Activated T-helper 1 cell treated with anti-CD3 and anti-CD28 coated beads, Interleukin-2, amount 50 U/mL, for 16 hours (primary cell): ENCODE measurements around the gene RNF220.

Experiments used
- DNase-seq, 2 donors: peaks; one replicate each; pipeline ENCODE4 v3.0.0-alpha.2; 2020; ENCODE audit warnings: low read depth in 1 of 2, low spot score in 1 of 2

Gene RNF220

GRCh38 chr1:44406737-44407429 lies 1.8 kb downstream of the RNF220 start:
- DNase-seq, result no peak

GRCh38 chr1:44407430-44408211 lies 2.6 kb downstream of the RNF220 start:
- DNase-seq, result no peak

- DNase-seq, result no peak
Observed at GRCh38 chr1:44408212-44408582, 3.1 kb downstream of the RNF220 start.

- DNase-seq, result no peak
Observed at GRCh38 chr1:44408632-44409602, 3.9 kb downstream of the RNF220 start.

- DNase-seq, result no peak
Observed at GRCh38 chr1:44409757-44410156, 4.7 kb downstream of the RNF220 start.

- DNase-seq, result no peak
Observed at GRCh38 chr1:44411861-44412260, 6.8 kb downstream of the RNF220 start.

GRCh38 chr1:44412601-44413000 lies 7.5 kb downstream of the RNF220 start:
- DNase-seq, result no peak

GRCh38 chr1:44413740-44414139 lies 8.7 kb downstream of the RNF220 start:
- no peak for DNase-seq

GRCh38 chr1:44415013-44415412 lies 10.0 kb downstream of the RNF220 start:
- no peak for DNase-seq

GRCh38 chr1:44416408-44416807 lies 11.4 kb downstream of the RNF220 start:
- no peak for DNase-seq

GRCh38 chr1:44417351-44418021 lies 12.4 kb downstream of the RNF220 start:
- DNase-seq, result no peak

GRCh38 chr1:44418022-44418673 lies 13.1 kb downstream of the RNF220 start:
- no peak for DNase-seq

GRCh38 chr1:44419901-44420300 lies 14.8 kb downstream of the RNF220 start:
- no peak for DNase-seq

GRCh38 chr1:44420535-44420934 lies 15.5 kb downstream of the RNF220 start:
- no peak for DNase-seq

- no peak for DNase-seq
Observed at GRCh38 chr1:44421446-44421884, 16.4 kb downstream of the RNF220 start.

- DNase-seq, result no peak
Observed at GRCh38 chr1:44422161-44422560, 17.1 kb downstream of the RNF220 start.

GRCh38 chr1:44423591-44424537 lies 18.8 kb downstream of the RNF220 start:
- DNase-seq, result no peak

GRCh38 chr1:44424747-44425146 lies 19.7 kb downstream of the RNF220 start:
- no peak for DNase-seq

- DNase-seq, result no peak
Observed at GRCh38 chr1:44425341-44426082, 20.5 kb downstream of the RNF220 start.
